HepG2 (cell line): Measurements from ENCODE around the gene FAM89B. TPM values are rescaled to one million over a fixed set of nuclear protein-coding genes. Genes with fewer than 3 reads are reported as not detected.
A peak's percentile ranks its signal among the peaks of the same experiment; 100 is the strongest.

ENCODE experiments used
- ATAC-seq: fragments of 200-7000 bp; cut with Tn5 transposase; 3 replicates; pipeline ENCODE4 v1.9.1; 2020; ENCODE audit warnings: mild to moderate bottlenecking, moderate library complexity
- BruUV-seq: library from RNA; stranded (reverse); fragments of 400-500 nt; replicated peaks from 2 replicates; lab custom pipeline; 2021; lab: Mats Ljungman, UMichigan
- CTCF ChIA-PET: fragments of 300-600 bp; formaldehyde crosslinking; extraction: SDS; loops from one replicate; lab custom pipeline; 2021; ENCODE audit warnings: low total read pairs, inconsistent platforms, low intra/inter-chr PET ratio; lab: Yijun Ruan, JAX
- POLR2A ChIA-PET: fragments of 350-600 bp; sonication (Branson Sonifier 250); formaldehyde crosslinking; loops from one replicate; lab custom pipeline; 2020; ENCODE audit warnings: antibody characterized with exemption, inconsistent platforms; lab: Yijun Ruan, JAX
- DNase-seq: peaks from one replicate; pipeline ENCODE4 v3.0.0-alpha.2; 2015; ENCODE audit warnings: low spot score
- FAIRE-seq: peaks from 3 replicates; lab custom pipeline; 2011; peaks lifted over from hg19 to GRCh38; lab: Jason Lieb, UNC
- H2AFZ ChIP-seq: one replicate; pipeline ENCODE4 v1.6.1; 2011; ENCODE audit warnings: low read length, inconsistent platforms
- H3K27ac ChIP-seq: fragments of 300-600 bp; 3 replicates; pipeline ENCODE4 v1.8.0; 2011; ENCODE audit warnings: mixed run types, mild to moderate bottlenecking, mixed read lengths, low read length, inconsistent platforms; ENCODE audit not compliant: insufficient read depth; ENCODE audit errors: extremely low read length
- H3K27me3 ChIP-seq, 2 experiments: fragments of 200-600 bp in 1 of 2; 2 replicates in 1 of 2; 3 replicates in 1 of 2; pipeline versions ENCODE4 v1.6.0 to v1.8.0; 2011; ENCODE audit warnings: low read length in 2 of 2, mild to moderate bottlenecking in 2 of 2, moderate library complexity in 2 of 2, inconsistent platforms in 1 of 2; ENCODE audit not compliant: insufficient read depth in 2 of 2, control insufficient read depth in 1 of 2
- H3K36me3 ChIP-seq, 2 experiments: fragments of 200-600 bp in 1 of 2; replicated peaks in 1 of 2; 2 replicates in 1 of 2; 3 replicates in 1 of 2; pipeline versions ENCODE4 v1.5.1 to v1.8.0; 2011; ENCODE audit warnings: low read length in 2 of 2, inconsistent platforms in 1 of 2; ENCODE audit not compliant: insufficient read depth in 2 of 2, control insufficient read depth in 1 of 2
- H3K4me1 ChIP-seq: 2 replicates; pipeline ENCODE4 v1.5.1; 2012; ENCODE audit warnings: low read length, inconsistent platforms; ENCODE audit not compliant: insufficient read depth
- H3K4me2 ChIP-seq: 2 replicates; pipeline ENCODE4 v1.6.0; 2011; ENCODE audit warnings: low read depth, low read length, inconsistent platforms
- H3K4me3 ChIP-seq, 3 experiments: fragments of 200-600 bp in 1 of 3; sonication (generic), shearing (Covaris generic) in 1 of 3; replicated peaks in 1 of 3; 2 replicates each; pipeline ENCODE4 v1.5.1; 2011 to 2016; ENCODE audit warnings: low read length in 3 of 3, inconsistent platforms in 2 of 3, low read depth in 2 of 3, mild to moderate bottlenecking in 2 of 3, control low read depth in 1 of 3, mixed read lengths in 1 of 3; ENCODE audit not compliant: insufficient read depth in 1 of 3
- H3K79me2 ChIP-seq: one replicate; pipeline ENCODE4 v1.6.1; 2011; ENCODE audit warnings: low read length, inconsistent platforms; ENCODE audit not compliant: insufficient read depth
- H3K9ac ChIP-seq: 2 replicates; pipeline ENCODE4 v1.6.0; 2011; ENCODE audit warnings: mild to moderate bottlenecking, low read depth, low read length, inconsistent platforms; ENCODE audit not compliant: insufficient read depth
- H3K9me3 ChIP-seq: 2 replicates; pipeline ENCODE4 v1.5.1; 2012; ENCODE audit warnings: mild to moderate bottlenecking, low read length
- H4K20me1 ChIP-seq: 2 replicates; pipeline ENCODE4 v1.6.0; 2011; ENCODE audit warnings: inconsistent platforms, mild to moderate bottlenecking, low read length, moderate library complexity; ENCODE audit not compliant: insufficient read depth
- GTF3A ChIP-seq: sonication (generic); formaldehyde crosslinking; conservative IDR thresholded peaks from 2 replicates; pipeline ENCODE4 v1.4.0; 2020; ENCODE audit warnings: mild to moderate bottlenecking, missing genetic modification reagents
- KDM5A ChIP-seq: fragments of 200-600 bp; sonication (generic); IDR thresholded peaks from 2 replicates; pipeline ENCODE4 v1.7.0; 2018; ENCODE audit warnings: antibody characterized with exemption, mild to moderate bottlenecking, low read length, borderline replicate concordance
- KDM6A ChIP-seq: IDR thresholded peaks from 2 replicates; pipeline ENCODE4 v1.6.1; 2016; ENCODE audit warnings: low read depth
- NR2F2 ChIP-seq: IDR thresholded peaks from 2 replicates; pipeline ENCODE4 v1.6.1; 2012; ENCODE audit warnings: low read depth, inconsistent platforms, borderline replicate concordance
- TRIM24 ChIP-seq: sonication (generic); formaldehyde crosslinking; IDR thresholded peaks from 2 replicates; pipeline ENCODE4 v1.8.0; 2022; ENCODE audit warnings: mild to moderate bottlenecking, missing genetic modification reagents
- ZNF891 ChIP-seq: sonication (generic); formaldehyde crosslinking; IDR thresholded peaks from 2 replicates; pipeline ENCODE4 v1.5.0; 2020; ENCODE audit warnings: mild to moderate bottlenecking, missing genetic modification reagents
- ZSCAN29 ChIP-seq: sonication (generic); formaldehyde crosslinking; conservative IDR thresholded peaks from 2 replicates; pipeline ENCODE4 v1.4.0; 2020; ENCODE audit warnings: mild to moderate bottlenecking, missing genetic modification reagents
- WGBS: methylation state at CpG from one replicate; pipeline ENCODE4 v1.1.6; 2017; ENCODE audit warnings: low lambda C conversion rate; 5-methylcytosine and 5-hydroxymethylcytosine counted together
- in situ Hi-C: cut with HindIII; loops from 2 replicates; pipeline ENCODE4 v1.10.0; 2017; ENCODE audit warnings: low pct_unique_long_range_greater_than_20kb; ENCODE audit not compliant: extremely low pct_ligation_motif_present
- intact Hi-C: fragments of 100-400 bp; cut with micrococcal nuclease; formaldehyde crosslinking; loops from one replicate; pipeline ENCODE4 v1.10.0; 2022; ENCODE audit not compliant: unreplicated experiment
- polyA plus RNA-seq, 8 experiments: library from polyadenylated mRNA; depleted of rRNA in 3 of 8; stranded (reverse) in 7 of 8; unstranded in 1 of 8; fragments of >200 nt; fragmentation: Illumina TruSeq in 4 of 8; extraction: Trizol in 4 of 8; gene quantifications; 2 replicates each; pipeline versions ENCODE4 v1.2.1 to v1.2.3, GENCODE V29; 2011 to 2016; ENCODE audit warnings: low read depth in 4 of 8, missing spikeins in 1 of 8, mixed read lengths in 1 of 8; ENCODE audit not compliant: insufficient read depth in 1 of 8
- total RNA-seq, 5 experiments: library from RNA; depleted of rRNA; stranded (reverse); fragments of >200 nt; fragmentation: Illumina TruSeq; extraction: Trizol; gene quantifications; 2 replicates each; pipeline ENCODE4 v1.2.3, GENCODE V29; 2016; ENCODE audit warnings: low read depth in 1 of 5
- TF ChIP-seq, protein P1 (sequence below): sonication (generic); formaldehyde crosslinking; IDR thresholded peaks from 2 replicates; pipeline ENCODE4; 2020; ENCODE audit warnings: missing genetic modification reagents, mild to moderate bottlenecking, borderline replicate concordance
- TF ChIP-seq, protein P2 (sequence below): sonication (generic); formaldehyde crosslinking; conservative IDR thresholded peaks from 2 replicates; pipeline ENCODE4 v1.4.0; 2020; ENCODE audit warnings: mild to moderate bottlenecking, missing genetic modification reagents, moderate library complexity
- TF ChIP-seq, protein P3 (sequence below): sonication (generic); formaldehyde crosslinking; IDR thresholded peaks from 2 replicates; pipeline ENCODE4 v1.8.1; 2023; ENCODE audit warnings: mild to moderate bottlenecking, missing genetic modification reagents
- TF ChIP-seq, protein P4 (sequence below): sonication (generic); formaldehyde crosslinking; conservative IDR thresholded peaks from 2 replicates; pipeline ENCODE4 v1.5.0; 2020; ENCODE audit warnings: missing genetic modification reagents

Gene FAM89B
- total and polyA plus RNA-seq, 2 of the 13 experiments (the other 11 are each of a cell fraction or from before 2014, with no cell fraction given), result 5.7 to 8.0 TPM

DNA sequence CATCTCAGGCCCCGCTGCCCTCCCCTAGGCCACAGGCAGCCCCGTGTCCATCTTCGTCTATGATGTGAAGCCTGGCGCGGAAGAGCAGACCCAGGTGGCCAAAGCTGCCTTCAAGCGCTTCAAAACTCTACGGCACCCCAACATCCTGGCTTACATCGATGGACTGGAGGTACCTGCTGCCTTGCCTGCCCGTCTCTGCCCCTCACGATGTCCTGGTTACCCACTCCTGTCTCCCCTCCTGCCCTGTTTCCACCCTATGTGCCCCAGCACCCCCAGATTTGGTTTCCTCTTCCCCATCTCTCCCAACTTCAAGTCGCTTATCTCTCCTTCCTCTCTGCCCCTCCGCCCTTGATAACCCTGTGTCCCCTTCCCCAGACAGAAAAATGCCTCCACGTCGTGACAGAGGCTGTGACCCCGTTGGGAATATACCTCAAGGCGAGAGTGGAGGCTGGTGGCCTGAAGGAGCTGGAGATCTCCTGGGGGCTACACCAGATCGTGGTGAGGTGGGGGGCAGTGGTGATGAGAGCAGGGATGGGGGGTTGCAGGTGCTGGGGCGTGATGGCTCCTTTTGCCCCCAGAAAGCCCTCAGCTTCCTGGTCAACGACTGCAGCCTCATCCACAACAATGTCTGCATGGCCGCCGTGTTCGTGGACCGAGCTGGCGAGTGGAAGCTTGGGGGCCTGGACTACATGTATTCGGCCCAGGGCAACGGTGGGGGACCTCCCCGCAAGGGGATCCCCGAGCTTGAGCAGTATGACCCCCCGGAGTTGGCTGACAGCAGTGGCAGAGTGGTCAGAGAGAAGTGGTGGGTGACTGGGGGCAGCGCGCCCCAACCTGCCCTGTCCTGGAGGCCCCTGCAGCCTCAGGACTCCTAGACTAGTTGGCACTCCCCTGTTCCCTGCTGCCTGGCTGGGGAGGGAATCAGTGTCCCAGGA is 46.5 kb upstream of the FAM89B start (continued):
- TF ChIP-seq, protein P1, sequence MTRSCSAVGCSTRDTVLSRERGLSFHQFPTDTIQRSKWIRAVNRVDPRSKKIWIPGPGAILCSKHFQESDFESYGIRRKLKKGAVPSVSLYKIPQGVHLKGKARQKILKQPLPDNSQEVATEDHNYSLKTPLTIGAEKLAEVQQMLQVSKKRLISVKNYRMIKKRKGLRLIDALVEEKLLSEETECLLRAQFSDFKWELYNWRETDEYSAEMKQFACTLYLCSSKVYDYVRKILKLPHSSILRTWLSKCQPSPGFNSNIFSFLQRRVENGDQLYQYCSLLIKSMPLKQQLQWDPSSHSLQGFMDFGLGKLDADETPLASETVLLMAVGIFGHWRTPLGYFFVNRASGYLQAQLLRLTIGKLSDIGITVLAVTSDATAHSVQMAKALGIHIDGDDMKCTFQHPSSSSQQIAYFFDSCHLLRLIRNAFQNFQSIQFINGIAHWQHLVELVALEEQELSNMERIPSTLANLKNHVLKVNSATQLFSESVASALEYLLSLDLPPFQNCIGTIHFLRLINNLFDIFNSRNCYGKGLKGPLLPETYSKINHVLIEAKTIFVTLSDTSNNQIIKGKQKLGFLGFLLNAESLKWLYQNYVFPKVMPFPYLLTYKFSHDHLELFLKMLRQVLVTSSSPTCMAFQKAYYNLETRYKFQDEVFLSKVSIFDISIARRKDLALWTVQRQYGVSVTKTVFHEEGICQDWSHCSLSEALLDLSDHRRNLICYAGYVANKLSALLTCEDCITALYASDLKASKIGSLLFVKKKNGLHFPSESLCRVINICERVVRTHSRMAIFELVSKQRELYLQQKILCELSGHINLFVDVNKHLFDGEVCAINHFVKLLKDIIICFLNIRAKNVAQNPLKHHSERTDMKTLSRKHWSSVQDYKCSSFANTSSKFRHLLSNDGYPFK (CRISPR knock-in tag), result 0 out of 2 replicates have a peak, but pooled peaks have one; percentile 31
- 0 out of 2 replicates have a peak, but pooled peaks have one; percentile 31 for TF ChIP-seq GTF3A (CRISPR knock-in tag)

DNA sequence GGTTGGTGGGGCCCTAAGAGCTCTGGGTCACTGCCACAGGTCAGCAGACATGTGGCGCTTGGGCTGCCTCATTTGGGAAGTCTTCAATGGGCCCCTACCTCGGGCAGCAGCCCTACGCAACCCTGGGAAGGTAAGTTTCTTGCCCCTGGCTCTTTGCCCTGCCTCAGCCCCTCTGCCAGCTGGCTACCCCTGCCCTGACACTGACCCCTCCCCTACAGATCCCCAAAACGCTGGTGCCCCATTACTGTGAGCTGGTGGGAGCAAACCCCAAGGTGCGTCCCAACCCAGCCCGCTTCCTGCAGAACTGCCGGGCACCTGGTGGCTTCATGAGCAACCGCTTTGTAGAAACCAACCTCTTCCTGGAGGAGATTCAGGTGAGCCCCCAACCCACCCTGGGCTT is 45.6 kb upstream of the FAM89B start:
- Histone ChIP-seq H3K4me1 (peaks cover 71% of the 10 kb centered on the region), H4K20me1 (0 out of 2 replicates have a peak, but pooled peaks cover 3% of the 10 kb centered on the region), H3K4me2 (peak overlapping the region; percentile 96), H3K27ac (no peak overlapping the region), H3K9me3 (no peaks in the 10 kb centered on the region)
- no TSS peak for BruUV-seq
- in situ Hi-C loops, result no loop called here
- FAIRE-seq, result no peak
- TF ChIP-seq, protein P2, sequence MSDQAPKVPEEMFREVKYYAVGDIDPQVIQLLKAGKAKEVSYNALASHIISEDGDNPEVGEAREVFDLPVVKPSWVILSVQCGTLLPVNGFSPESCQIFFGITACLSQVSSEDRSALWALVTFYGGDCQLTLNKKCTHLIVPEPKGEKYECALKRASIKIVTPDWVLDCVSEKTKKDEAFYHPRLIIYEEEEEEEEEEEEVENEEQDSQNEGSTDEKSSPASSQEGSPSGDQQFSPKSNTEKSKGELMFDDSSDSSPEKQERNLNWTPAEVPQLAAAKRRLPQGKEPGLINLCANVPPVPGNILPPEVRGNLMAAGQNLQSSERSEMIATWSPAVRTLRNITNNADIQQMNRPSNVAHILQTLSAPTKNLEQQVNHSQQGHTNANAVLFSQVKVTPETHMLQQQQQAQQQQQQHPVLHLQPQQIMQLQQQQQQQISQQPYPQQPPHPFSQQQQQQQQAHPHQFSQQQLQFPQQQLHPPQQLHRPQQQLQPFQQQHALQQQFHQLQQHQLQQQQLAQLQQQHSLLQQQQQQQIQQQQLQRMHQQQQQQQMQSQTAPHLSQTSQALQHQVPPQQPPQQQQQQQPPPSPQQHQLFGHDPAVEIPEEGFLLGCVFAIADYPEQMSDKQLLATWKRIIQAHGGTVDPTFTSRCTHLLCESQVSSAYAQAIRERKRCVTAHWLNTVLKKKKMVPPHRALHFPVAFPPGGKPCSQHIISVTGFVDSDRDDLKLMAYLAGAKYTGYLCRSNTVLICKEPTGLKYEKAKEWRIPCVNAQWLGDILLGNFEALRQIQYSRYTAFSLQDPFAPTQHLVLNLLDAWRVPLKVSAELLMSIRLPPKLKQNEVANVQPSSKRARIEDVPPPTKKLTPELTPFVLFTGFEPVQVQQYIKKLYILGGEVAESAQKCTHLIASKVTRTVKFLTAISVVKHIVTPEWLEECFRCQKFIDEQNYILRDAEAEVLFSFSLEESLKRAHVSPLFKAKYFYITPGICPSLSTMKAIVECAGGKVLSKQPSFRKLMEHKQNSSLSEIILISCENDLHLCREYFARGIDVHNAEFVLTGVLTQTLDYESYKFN (CRISPR knock-in tag), result no peak
- TF ChIP-seq KDM6A (CRISPR knock-in tag) (no peak), KDM5A (no peak), ZSCAN29 (CRISPR knock-in tag) (no peak), NR2F2 (no peak), TRIM24 (CRISPR knock-in tag) (no peak), ZNF891 (CRISPR knock-in tag) (no peak)
- TF ChIP-seq, protein P3, sequence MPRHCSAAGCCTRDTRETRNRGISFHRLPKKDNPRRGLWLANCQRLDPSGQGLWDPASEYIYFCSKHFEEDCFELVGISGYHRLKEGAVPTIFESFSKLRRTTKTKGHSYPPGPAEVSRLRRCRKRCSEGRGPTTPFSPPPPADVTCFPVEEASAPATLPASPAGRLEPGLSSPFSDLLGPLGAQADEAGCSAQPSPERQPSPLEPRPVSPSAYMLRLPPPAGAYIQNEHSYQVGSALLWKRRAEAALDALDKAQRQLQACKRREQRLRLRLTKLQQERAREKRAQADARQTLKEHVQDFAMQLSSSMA (CRISPR knock-in tag), result no peak
- TF ChIP-seq, protein P4, sequence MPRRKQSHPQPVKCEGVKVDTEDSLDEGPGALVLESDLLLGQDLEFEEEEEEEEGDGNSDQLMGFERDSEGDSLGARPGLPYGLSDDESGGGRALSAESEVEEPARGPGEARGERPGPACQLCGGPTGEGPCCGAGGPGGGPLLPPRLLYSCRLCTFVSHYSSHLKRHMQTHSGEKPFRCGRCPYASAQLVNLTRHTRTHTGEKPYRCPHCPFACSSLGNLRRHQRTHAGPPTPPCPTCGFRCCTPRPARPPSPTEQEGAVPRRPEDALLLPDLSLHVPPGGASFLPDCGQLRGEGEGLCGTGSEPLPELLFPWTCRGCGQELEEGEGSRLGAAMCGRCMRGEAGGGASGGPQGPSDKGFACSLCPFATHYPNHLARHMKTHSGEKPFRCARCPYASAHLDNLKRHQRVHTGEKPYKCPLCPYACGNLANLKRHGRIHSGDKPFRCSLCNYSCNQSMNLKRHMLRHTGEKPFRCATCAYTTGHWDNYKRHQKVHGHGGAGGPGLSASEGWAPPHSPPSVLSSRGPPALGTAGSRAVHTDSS, result no peak
- TF ChIP-seq, all 625 proteins: peak for 0
- WGBS, result 100% methylated on average over 3 of the region's 8 CpGs
- no peak for ATAC-seq
- POLR2A ChIA-PET, result interaction anchor here (0.6 to 4.4 kb wide), 3 partner anchors 28 to 361 kb away, joined by 3 to 35 read pairs (median 3); partner anchors contain the start of gene MALAT1
- peaks cover 8 to 18% of the 10 kb centered on the region in 2 experiments for H3K36me3 ChIP-seq
- intact Hi-C loops, result no loop called here
- H2AFZ ChIP-seq, result no peak overlapping the region
- DNase-seq, result no peak
- H3K4me3 ChIP-seq, result no peak overlapping the region; a peak in 1 of 6 replicates
- CTCF ChIA-PET, result no interaction called here
- H3K79me2 ChIP-seq, result peaks cover 19% of the 10 kb centered on the region
- H3K9ac ChIP-seq, result no peak overlapping the region
- no peaks in the 10 kb centered on the region; a peak in 1 of 5 replicates for H3K27me3 ChIP-seq
